Measurements from ENCODE around the gene MSANTD1. TPM values are rescaled to one million over a fixed set of nuclear protein-coding genes. Genes with fewer than 3 reads are reported as not detected.

The MSANTD1 gene
- polyA plus RNA-seq, 1 of the 3 experiments (the other 2 are of a cell fraction): 0.15 TPM

GRCh38 chr4:3232001-3232400 is 17.0 kb upstream of the MSANTD1 start:
- Histone ChIP-seq H3K9me2 (no peaks in the 10 kb centered on the region), H3F3A (replicated peaks; ENCODE audit: insufficient read depth) (no peaks in the 10 kb centered on the region), H3K27me3 (ENCODE audit: insufficient read depth) (no peaks in the 10 kb centered on the region), H3K9me3 (no peaks in the 10 kb centered on the region), H3K9ac (no peak overlapping the region), H3K27ac (ENCODE audit: low read depth in 2 of 2, low read length in 1 of 2) (no peak overlapping the region; a peak in 1 of 4 replicates), H3K79me2 (ENCODE audit: insufficient read depth) (no peaks in the 10 kb centered on the region), H3K4me3 (ENCODE audit: low read depth in 2 of 2, low read length in 1 of 2) (no peak overlapping the region), H4K20me1 (ENCODE audit: insufficient read depth) (no peaks in the 10 kb centered on the region), H2AFZ (ENCODE audit: low read depth) (no peak overlapping the region), H3K4me2 (no peak overlapping the region), H3K4me1 (ENCODE audit: control insufficient read depth in 1 of 2, insufficient read depth in 2 of 2, low read depth in 1 of 2, low read length in 1 of 2) (peaks cover 0 to 21% of the 10 kb centered on the region in 2 experiments; a peak in 2 of 4 replicates), H3K36me3 (replicated peaks in 1 of 2; ENCODE audit: control insufficient read depth in 1 of 2, insufficient read depth in 2 of 2, low read length in 1 of 2) (peaks cover 18 to 59% of the 10 kb centered on the region in 2 experiments)
- DNase-seq: no peak
- WGBS (ENCODE audit: low lambda C conversion rate): 95% methylated on average over 10 of the region's 16 CpGs
- CTCF ChIA-PET: no interaction called here
- TF ChIP-seq RCOR1 (IDR thresholded peaks at IDR 0.05; ENCODE audit: low read length): no peak
- no peak for TF ChIP-seq GABPA (IDR thresholded peaks at IDR 0.05; ENCODE audit: low read depth)
- no peak for TF ChIP-seq ZBTB33 (IDR thresholded peaks at IDR 0.05; ENCODE audit: borderline replicate concordance, low read depth)
- no peak for TF ChIP-seq USF1 (IDR thresholded peaks at IDR 0.05; ENCODE audit: borderline replicate concordance, low read depth)
- no peak for TF ChIP-seq PBX3 (IDR thresholded peaks at IDR 0.05)
- TF ChIP-seq SIN3A (IDR thresholded peaks at IDR 0.05; ENCODE audit: borderline replicate concordance, low read depth, low read length): no peak
- no peak for TF ChIP-seq NFIC (IDR thresholded peaks at IDR 0.05; ENCODE audit: borderline replicate concordance)
- no peak for TF ChIP-seq ELF1 (IDR thresholded peaks at IDR 0.05)
- TF ChIP-seq USF2 (IDR thresholded peaks at IDR 0.05; ENCODE audit: borderline replicate concordance, low read depth, low read length): no peak
- no peak for TF ChIP-seq MEF2A (IDR thresholded peaks at IDR 0.05; ENCODE audit: borderline replicate concordance, low read depth)
- TF ChIP-seq RAD21 (IDR thresholded peaks at IDR 0.05; ENCODE audit: low read length): no peak
- TF ChIP-seq NRF1 (IDR thresholded peaks at IDR 0.05; ENCODE audit: low read depth, low read length): no peak
- TF ChIP-seq RXRA (IDR thresholded peaks at IDR 0.05; ENCODE audit: borderline replicate concordance, low read depth): no peak
- no peak for TF ChIP-seq CTCF (IDR thresholded peaks at IDR 0.05)
- no peak for TF ChIP-seq EP300 (IDR thresholded peaks at IDR 0.05; ENCODE audit: borderline replicate concordance in 1 of 2, low read depth in 1 of 2, low read length in 1 of 2)
- POLR2A ChIA-PET: no interaction called here
